ENCODE measurements around the gene ARHGAP28.

ARHGAP28 gene

DNA sequence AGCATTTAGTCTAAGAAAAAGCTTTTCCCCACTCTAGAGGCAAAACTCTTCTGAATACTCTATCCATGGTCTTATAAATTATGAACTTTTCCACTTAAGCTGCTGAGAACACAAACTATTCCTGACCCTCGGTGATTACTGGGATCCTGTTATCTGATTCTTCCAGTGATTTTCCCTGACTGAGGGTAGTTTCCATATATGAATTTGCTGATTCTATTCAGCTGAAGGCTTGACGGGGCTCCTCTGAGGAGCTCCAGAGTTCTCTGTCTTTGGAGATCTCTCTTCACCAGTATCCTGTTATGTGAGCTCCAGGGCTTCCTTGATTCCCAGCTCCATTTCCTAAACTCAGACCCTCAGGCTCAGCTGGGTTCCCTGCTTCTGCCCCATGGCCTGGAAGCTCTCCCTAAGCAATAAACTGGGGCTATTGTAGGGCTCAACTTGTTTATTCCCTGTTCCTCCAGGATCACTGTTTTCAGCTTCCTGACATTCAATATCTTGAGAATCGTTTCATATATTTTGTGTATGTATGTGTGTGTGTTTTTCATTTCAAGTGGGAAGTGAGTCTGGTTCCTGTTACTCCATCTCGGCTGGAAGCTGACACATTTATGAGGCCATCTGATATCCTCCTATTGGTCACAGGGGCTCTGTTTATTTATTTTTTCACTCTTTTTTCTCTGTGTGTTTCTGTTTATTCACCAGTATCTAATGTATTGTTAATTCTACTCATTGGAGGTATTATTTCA is 78.2 kb downstream of the ARHGAP28 start:
- no peak overlapping the region for H3K4me3 ChIP-seq (ENCODE audit: low read depth, low read length)
- CTCF ChIA-PET = no interaction called here
- TF ChIP-seq CTCF (IDR thresholded peaks at IDR 0.05; ENCODE audit: insufficient read depth, low read length, missing control alignments) = no peak
- no peak for DNase-seq (ENCODE audit: low read depth, low spot score)
- POLR2A ChIA-PET = interaction anchor here (0.7 kb wide), 1 partner anchor 181 kb away, joined by 3 read pairs; no protein-coding TSS in a partner anchor

- no peak overlapping the region for H3K4me3 ChIP-seq (ENCODE audit: low read depth, low read length)
- ChIA-PET CTCF (no interaction called here), POLR2A (no interaction called here)
- no peak for DNase-seq (ENCODE audit: low read depth, low spot score)
- no peak for TF ChIP-seq CTCF (IDR thresholded peaks at IDR 0.05; ENCODE audit: insufficient read depth, low read length, missing control alignments)
Observed at GRCh38 chr18:6810191-6810590, 80.7 kb downstream of the ARHGAP28 start.

GRCh38 chr18:6811816-6812215 is 82.3 kb downstream of the ARHGAP28 start:
- TF ChIP-seq CTCF (IDR thresholded peaks at IDR 0.05; ENCODE audit: insufficient read depth, low read length, missing control alignments) = no peak
- ChIA-PET CTCF (no interaction called here), POLR2A (no interaction called here)
- H3K4me3 ChIP-seq (ENCODE audit: low read depth, low read length) = no peak overlapping the region
- DNase-seq (ENCODE audit: low read depth, low spot score) = no peak

- ChIA-PET POLR2A (no interaction called here), CTCF (no interaction called here)
- DNase-seq (ENCODE audit: low read depth, low spot score) = no peak
- TF ChIP-seq CTCF (IDR thresholded peaks at IDR 0.05; ENCODE audit: insufficient read depth, low read length, missing control alignments) = no peak
- no peak overlapping the region for H3K4me3 ChIP-seq (ENCODE audit: low read depth, low read length)
Observed at GRCh38 chr18:6814882-6815425, 85.4 kb downstream of the ARHGAP28 start.

DNA sequence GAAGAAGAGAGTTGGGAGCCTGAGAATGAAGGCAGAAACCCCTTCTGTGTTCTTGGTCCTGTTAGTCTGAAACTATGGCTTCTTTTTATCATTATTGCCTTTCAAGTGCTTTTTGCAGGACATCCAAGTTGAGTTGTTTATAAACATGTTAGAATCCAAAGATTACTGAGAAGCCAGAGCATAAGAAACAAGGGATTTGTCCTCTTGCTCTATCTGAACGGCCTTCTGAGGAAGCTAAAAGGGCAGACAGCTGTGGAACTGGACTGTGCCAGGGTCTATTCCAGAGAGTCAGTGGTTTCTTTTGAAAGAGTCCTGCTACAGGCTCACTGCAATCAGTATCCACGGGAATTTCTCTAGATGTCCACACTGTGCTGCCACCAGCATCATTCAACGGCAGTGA is 86.6 kb downstream of the ARHGAP28 start:
- no peak for TF ChIP-seq CTCF (IDR thresholded peaks at IDR 0.05; ENCODE audit: insufficient read depth, low read length, missing control alignments)
- CTCF ChIA-PET = no interaction called here
- POLR2A ChIA-PET = no interaction called here
- no peak for DNase-seq (ENCODE audit: low read depth, low spot score)
- no peak overlapping the region for H3K4me3 ChIP-seq (ENCODE audit: low read depth, low read length)

GRCh38 chr18:6819332-6819731 is 89.8 kb downstream of the ARHGAP28 start:
- no peak for DNase-seq (ENCODE audit: low read depth, low spot score)
- POLR2A ChIA-PET = no interaction called here
- CTCF ChIA-PET = no interaction called here
- H3K4me3 ChIP-seq (ENCODE audit: low read depth, low read length) = no peak overlapping the region
- TF ChIP-seq CTCF (IDR thresholded peaks at IDR 0.05; ENCODE audit: insufficient read depth, low read length, missing control alignments) = no peak
